ENCODE data around the gene ZNF609.
"Not testable (repeated sequence)": the region's sequence is repeated elsewhere in the genome, so short reads cannot be mapped to it uniquely, and the experiment has no call there.

ZNF609 gene

GRCh38 chr15:64630396-64631107, 170.2 kb downstream of the ZNF609 start:
- TF ChIP-seq ARNTL (CRISPR knock-in tag; IDR thresholded peaks at IDR 0.05; ENCODE audit: borderline replicate concordance, low read depth) (no peak), TOX (CRISPR knock-in tag; IDR thresholded peaks at IDR 0.05; ENCODE audit: borderline replicate concordance) (no peak), TCF4 (CRISPR knock-in tag; IDR thresholded peaks at IDR 0.05; ENCODE audit: borderline replicate concordance) (no peak), PPARA (CRISPR knock-in tag; IDR thresholded peaks at IDR 0.05; ENCODE audit: borderline replicate concordance) (no peak), ZC3H10 (CRISPR knock-in tag; IDR thresholded peaks at IDR 0.05) (no peak), OSR1 (CRISPR knock-in tag; IDR thresholded peaks at IDR 0.05) (no peak)
- TF ChIP-seq, protein P1, sequence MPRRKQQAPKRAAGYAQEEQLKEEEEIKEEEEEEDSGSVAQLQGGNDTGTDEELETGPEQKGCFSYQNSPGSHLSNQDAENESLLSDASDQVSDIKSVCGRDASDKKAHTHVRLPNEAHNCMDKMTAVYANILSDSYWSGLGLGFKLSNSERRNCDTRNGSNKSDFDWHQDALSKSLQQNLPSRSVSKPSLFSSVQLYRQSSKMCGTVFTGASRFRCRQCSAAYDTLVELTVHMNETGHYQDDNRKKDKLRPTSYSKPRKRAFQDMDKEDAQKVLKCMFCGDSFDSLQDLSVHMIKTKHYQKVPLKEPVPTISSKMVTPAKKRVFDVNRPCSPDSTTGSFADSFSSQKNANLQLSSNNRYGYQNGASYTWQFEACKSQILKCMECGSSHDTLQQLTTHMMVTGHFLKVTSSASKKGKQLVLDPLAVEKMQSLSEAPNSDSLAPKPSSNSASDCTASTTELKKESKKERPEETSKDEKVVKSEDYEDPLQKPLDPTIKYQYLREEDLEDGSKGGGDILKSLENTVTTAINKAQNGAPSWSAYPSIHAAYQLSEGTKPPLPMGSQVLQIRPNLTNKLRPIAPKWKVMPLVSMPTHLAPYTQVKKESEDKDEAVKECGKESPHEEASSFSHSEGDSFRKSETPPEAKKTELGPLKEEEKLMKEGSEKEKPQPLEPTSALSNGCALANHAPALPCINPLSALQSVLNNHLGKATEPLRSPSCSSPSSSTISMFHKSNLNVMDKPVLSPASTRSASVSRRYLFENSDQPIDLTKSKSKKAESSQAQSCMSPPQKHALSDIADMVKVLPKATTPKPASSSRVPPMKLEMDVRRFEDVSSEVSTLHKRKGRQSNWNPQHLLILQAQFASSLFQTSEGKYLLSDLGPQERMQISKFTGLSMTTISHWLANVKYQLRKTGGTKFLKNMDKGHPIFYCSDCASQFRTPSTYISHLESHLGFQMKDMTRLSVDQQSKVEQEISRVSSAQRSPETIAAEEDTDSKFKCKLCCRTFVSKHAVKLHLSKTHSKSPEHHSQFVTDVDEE (CRISPR knock-in tag; IDR thresholded peaks at IDR 0.05): no peak
- TF ChIP-seq, protein P2, sequence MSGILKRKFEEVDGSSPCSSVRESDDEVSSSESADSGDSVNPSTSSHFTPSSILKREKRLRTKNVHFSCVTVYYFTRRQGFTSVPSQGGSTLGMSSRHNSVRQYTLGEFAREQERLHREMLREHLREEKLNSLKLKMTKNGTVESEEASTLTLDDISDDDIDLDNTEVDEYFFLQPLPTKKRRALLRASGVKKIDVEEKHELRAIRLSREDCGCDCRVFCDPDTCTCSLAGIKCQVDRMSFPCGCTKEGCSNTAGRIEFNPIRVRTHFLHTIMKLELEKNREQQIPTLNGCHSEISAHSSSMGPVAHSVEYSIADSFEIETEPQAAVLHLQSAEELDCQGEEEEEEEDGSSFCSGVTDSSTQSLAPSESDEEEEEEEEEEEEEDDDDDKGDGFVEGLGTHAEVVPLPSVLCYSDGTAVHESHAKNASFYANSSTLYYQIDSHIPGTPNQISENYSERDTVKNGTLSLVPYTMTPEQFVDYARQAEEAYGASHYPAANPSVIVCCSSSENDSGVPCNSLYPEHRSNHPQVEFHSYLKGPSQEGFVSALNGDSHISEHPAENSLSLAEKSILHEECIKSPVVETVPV (CRISPR knock-in tag; IDR thresholded peaks at IDR 0.05): no peak

GRCh38 chr15:64632639-64633038, 172.3 kb downstream of the ZNF609 start:
- not testable (repeated sequence) for ATAC-seq

More at GRCh38 chr15:64630396-64631107, 170.2 kb downstream of the ZNF609 start:
- no peak for ATAC-seq

- no peak for TF ChIP-seq ISL1 (CRISPR knock-in tag; IDR thresholded peaks at IDR 0.05)
- TF ChIP-seq CSDC2 (CRISPR knock-in tag; IDR thresholded peaks at IDR 0.05): no peak
- TF ChIP-seq, protein P3, sequence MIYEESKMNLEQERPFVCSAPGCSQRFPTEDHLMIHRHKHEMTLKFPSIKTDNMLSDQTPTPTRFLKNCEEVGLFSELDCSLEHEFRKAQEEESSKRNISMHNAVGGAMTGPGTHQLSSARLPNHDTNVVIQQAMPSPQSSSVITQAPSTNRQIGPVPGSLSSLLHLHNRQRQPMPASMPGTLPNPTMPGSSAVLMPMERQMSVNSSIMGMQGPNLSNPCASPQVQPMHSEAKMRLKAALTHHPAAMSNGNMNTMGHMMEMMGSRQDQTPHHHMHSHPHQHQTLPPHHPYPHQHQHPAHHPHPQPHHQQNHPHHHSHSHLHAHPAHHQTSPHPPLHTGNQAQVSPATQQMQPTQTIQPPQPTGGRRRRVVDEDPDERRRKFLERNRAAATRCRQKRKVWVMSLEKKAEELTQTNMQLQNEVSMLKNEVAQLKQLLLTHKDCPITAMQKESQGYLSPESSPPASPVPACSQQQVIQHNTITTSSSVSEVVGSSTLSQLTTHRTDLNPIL (CRISPR knock-in tag; IDR thresholded peaks at IDR 0.05; ENCODE audit: low read depth): no peak
- TF ChIP-seq TOX (CRISPR knock-in tag; IDR thresholded peaks at IDR 0.05; ENCODE audit: borderline replicate concordance): no peak
- TF ChIP-seq, protein P2 (CRISPR knock-in tag; IDR thresholded peaks at IDR 0.05): no peak
- TF ChIP-seq, protein P1 (CRISPR knock-in tag; IDR thresholded peaks at IDR 0.05): no peak
- no peak for TF ChIP-seq PPARA (CRISPR knock-in tag; IDR thresholded peaks at IDR 0.05; ENCODE audit: borderline replicate concordance)
- TF ChIP-seq GLIS3 (CRISPR knock-in tag; IDR thresholded peaks at IDR 0.05): no peak
- TF ChIP-seq RARB (CRISPR knock-in tag; IDR thresholded peaks at IDR 0.05): no peak
- no peak for TF ChIP-seq SNAI2 (CRISPR knock-in tag; IDR thresholded peaks at IDR 0.05)
- no peak for TF ChIP-seq ZNF70 (CRISPR knock-in tag; IDR thresholded peaks at IDR 0.05)
- TF ChIP-seq ZFP3 (CRISPR knock-in tag; IDR thresholded peaks at IDR 0.05): no peak
- TF ChIP-seq ARNTL (CRISPR knock-in tag; IDR thresholded peaks at IDR 0.05; ENCODE audit: borderline replicate concordance, low read depth): no peak
- no peak for TF ChIP-seq BACH2 (CRISPR knock-in tag; IDR thresholded peaks at IDR 0.05; ENCODE audit: borderline replicate concordance)
- no peak for TF ChIP-seq PATZ1 (CRISPR knock-in tag; IDR thresholded peaks at IDR 0.05; ENCODE audit: borderline replicate concordance)
- TF ChIP-seq ZFP30 (CRISPR knock-in tag; IDR thresholded peaks at IDR 0.05): no peak
- no peak for ATAC-seq
Measured at GRCh38 chr15:64633332-64633731, 173.0 kb downstream of the ZNF609 start.

All from SK-N-SH treated with all-trans-retinoic acid at 6 μM for 48 hours (cell line).